Panc1 (cell line): ENCODE results near the gene DACT1. TPM values are rescaled to one million over a fixed set of nuclear protein-coding genes. Genes with fewer than 3 reads are reported as not detected.

ENCODE experiments used
- ATAC-seq: fragments of 200-7000 bp; cut with Tn5 transposase; 2 replicates; pipeline ENCODE4 v1.9.1; 2020; ENCODE audit warnings: mild to moderate bottlenecking, moderate library complexity
- BruUV-seq: library from RNA; stranded (reverse); fragments of 400-500 nt; replicated peaks from 2 replicates; lab custom pipeline; 2021; lab: Mats Ljungman, UMichigan
- CTCF ChIA-PET: fragments of 300-600 bp; sonication (Branson Sonifier 250); formaldehyde crosslinking; loops from one replicate; lab custom pipeline; 2022; ENCODE audit warnings: antibody characterized with exemption; lab: Charles Lee
- POLR2A ChIA-PET: fragments of 300-600 bp; sonication (Branson Sonifier 250); formaldehyde crosslinking; loops from one replicate; lab custom pipeline; 2022; ENCODE audit warnings: antibody characterized with exemption; lab: Charles Lee
- DNase-seq: peaks from one replicate; pipeline ENCODE4 v3.0.0-alpha.2; 2010; ENCODE audit warnings: low read depth, low spot score
- H3K27ac ChIP-seq: 2 replicates; pipeline ENCODE4 v1.5.1; 2011; ENCODE audit warnings: mild to moderate bottlenecking, low read length, inconsistent platforms
- H3K27me3 ChIP-seq: fragments of 200-500 bp; sonication (Bioruptor generic); 2 replicates; pipeline ENCODE4 v1.6.0; 2014; ENCODE audit warnings: low read length, inconsistent platforms; ENCODE audit not compliant: control insufficient read depth, insufficient read depth
- H3K36me3 ChIP-seq: fragments of 200-500 bp; sonication (Bioruptor generic); 2 replicates; pipeline ENCODE4 v1.5.1; 2014; ENCODE audit warnings: inconsistent platforms, mild to moderate bottlenecking, low read length, moderate library complexity; ENCODE audit not compliant: control insufficient read depth, insufficient read depth
- H3K4me1 ChIP-seq: 2 replicates; pipeline ENCODE4 v1.5.1; 2011; ENCODE audit warnings: inconsistent platforms, mild to moderate bottlenecking, low read length, moderate library complexity; ENCODE audit not compliant: control insufficient read depth, insufficient read depth
- H3K4me3 ChIP-seq, 2 experiments: 2 replicates each; pipeline ENCODE4 v1.5.1; 2011 to 2012; ENCODE audit warnings: low read depth in 2 of 2, low read length in 2 of 2, mild to moderate bottlenecking in 2 of 2, inconsistent platforms in 1 of 2, moderate library complexity in 1 of 2
- H3K9me3 ChIP-seq: fragments of 200-500 bp; sonication (Bioruptor generic); 2 replicates; pipeline ENCODE4 v1.5.1; 2014; ENCODE audit warnings: low read depth, mild to moderate bottlenecking, inconsistent platforms, low read length, moderate library complexity; ENCODE audit not compliant: control insufficient read depth, insufficient read depth
- POLR2AphosphoS5 ChIP-seq: IDR thresholded peaks from 2 replicates; pipeline ENCODE4 v1.6.1; 2012; ENCODE audit warnings: mild to moderate bottlenecking, low read depth, low read length, moderate library complexity
- REST ChIP-seq, 2 experiments: IDR thresholded peaks; 2 replicates each; pipeline ENCODE4 v1.6.1; 2011 to 2012; ENCODE audit warnings: low read depth in 2 of 2, control low read depth in 1 of 2, low read length in 1 of 2, mild to moderate bottlenecking in 1 of 2, moderate library complexity in 1 of 2; ENCODE audit not compliant: insufficient read depth in 1 of 2
- SIN3A ChIP-seq: IDR thresholded peaks from 2 replicates; pipeline ENCODE4 v1.6.1; 2012; ENCODE audit warnings: low read depth, mild to moderate bottlenecking, low read length, moderate library complexity, borderline replicate concordance; ENCODE audit not compliant: insufficient read depth
- TCF7L2 ChIP-seq: IDR thresholded peaks from 2 replicates; pipeline ENCODE4 v1.6.1; 2011; ENCODE audit warnings: mild to moderate bottlenecking, low read depth, low read length, inconsistent platforms
- in situ Hi-C: cut with HindIII; loops from 2 replicates; pipeline ENCODE4 v1.10.0; 2016; ENCODE audit warnings: low sequenced_read_pairs, low pct_unique_long_range_greater_than_20kb
- intact Hi-C: fragments of 100-400 bp; cut with micrococcal nuclease; formaldehyde crosslinking; loops from one replicate; pipeline ENCODE4 v1.10.0; 2022; ENCODE audit not compliant: unreplicated experiment
- total RNA-seq: library from RNA; stranded (reverse); gene quantifications from one replicate; pipeline ENCODE4 v1.2.1, GENCODE V29; 2021; ENCODE audit not compliant: unreplicated experiment

The DACT1 gene
- total RNA-seq, 1 experiment from 2014 or later: 0.15 TPM

- ChIA-PET CTCF (no interaction called here), POLR2A (no interaction called here)
- Histone ChIP-seq H3K27ac (no peak overlapping the region), H3K4me1 (no peaks in the 10 kb centered on the region), H3K4me3 (no peak overlapping the region), H3K9me3 (no peaks in the 10 kb centered on the region), H3K27me3 (no peaks in the 10 kb centered on the region), H3K36me3 (no peaks in the 10 kb centered on the region; the same call in 1 of the 2 replicates)
- in situ Hi-C loops (no loop called here), intact Hi-C loops (no loop called here)
- ATAC-seq (no peak), DNase-seq (no peak)
- no TSS peak for BruUV-seq
- TF ChIP-seq REST (IDR thresholded peaks at IDR 0.05; ENCODE audit: insufficient read depth in 1 of 2, low read depth in 2 of 2, low read length in 1 of 2) (no peak), TCF7L2 (no peak), POLR2AphosphoS5 (no peak)
Observed at GRCh38 chr14:58669556-58670200, 31.9 kb downstream of the DACT1 start.

GRCh38 chr14:58671024-58671423 lies 33.3 kb downstream of the DACT1 start:
- intact Hi-C loops: no loop called here
- no peaks in the 10 kb centered on the region for H3K9me3 ChIP-seq
- no peaks in the 10 kb centered on the region for H3K27me3 ChIP-seq

More at GRCh38 chr14:58671024-58671423, 33.3 kb downstream of the DACT1 start:
- Histone ChIP-seq H3K36me3 (no peaks in the 10 kb centered on the region; the same call in 1 of the 2 replicates), H3K4me1 (no peaks in the 10 kb centered on the region), H3K4me3 (no peak overlapping the region), H3K27ac (no peak overlapping the region)
- TF ChIP-seq REST (IDR thresholded peaks at IDR 0.05; ENCODE audit: insufficient read depth in 1 of 2, low read depth in 2 of 2, low read length in 1 of 2) (no peak), SIN3A (no peak)
- DNase-seq (no peak), ATAC-seq (no peak)
- POLR2A ChIA-PET: no interaction called here
- BruUV-seq: no TSS peak
- CTCF ChIA-PET: no interaction called here
- in situ Hi-C loops: no loop called here
